Measurements from ENCODE around the gene C3orf18.
A peak's percentile ranks its signal among the peaks of the same experiment; 100 is the strongest.

C3orf18 gene

GRCh38 chr3:50532062-50532705 is 35.4 kb downstream of the C3orf18 start:
- H3K36me3 Mint-ChIP-seq, result no peaks in the 10 kb centered on the region
- no peak overlapping the region for H3K4me3 Mint-ChIP-seq
- no peaks in the 10 kb centered on the region for H3K9me3 Mint-ChIP-seq
- H3K4me1 Mint-ChIP-seq, result no peaks in the 10 kb centered on the region
- no peak for ATAC-seq
- H3K27ac Mint-ChIP-seq, result no peak overlapping the region
- peaks cover 86% of the 10 kb centered on the region for H3K27me3 Mint-ChIP-seq

GRCh38 chr3:50531201-50531600 is 36.3 kb downstream of the C3orf18 start:
- Mint-ChIP-seq H3K4me3 (no peak overlapping the region), H3K27me3 (peaks cover 85% of the 10 kb centered on the region), H3K27ac (no peak overlapping the region), H3K4me1 (no peaks in the 10 kb centered on the region), H3K9me3 (no peaks in the 10 kb centered on the region), H3K36me3 (no peaks in the 10 kb centered on the region)
- ATAC-seq, result no peak

- no peaks in the 10 kb centered on the region for H3K4me1 Mint-ChIP-seq
- no peak overlapping the region for H3K4me3 Mint-ChIP-seq
- peaks cover 80% of the 10 kb centered on the region for H3K27me3 Mint-ChIP-seq
- no peaks in the 10 kb centered on the region for H3K36me3 Mint-ChIP-seq
- H3K9me3 Mint-ChIP-seq, result no peaks in the 10 kb centered on the region
- H3K27ac Mint-ChIP-seq, result no peak overlapping the region
- ATAC-seq, result peak; percentile 39
Measured at GRCh38 chr3:50530001-50530970, 37.3 kb downstream of the C3orf18 start.

GRCh38 chr3:50525987-50526386 is 41.6 kb downstream of the C3orf18 start:
- no peak overlapping the region for H3K4me3 Mint-ChIP-seq
- ATAC-seq, result peak; percentile 62
- no peaks in the 10 kb centered on the region for H3K9me3 Mint-ChIP-seq
- H3K27me3 Mint-ChIP-seq, result peaks cover 50% of the 10 kb centered on the region
- H3K27ac Mint-ChIP-seq, result no peak overlapping the region
- H3K36me3 Mint-ChIP-seq, result no peaks in the 10 kb centered on the region
- H3K4me1 Mint-ChIP-seq, result no peaks in the 10 kb centered on the region

- Mint-ChIP-seq H3K4me3 (no peak overlapping the region), H3K36me3 (no peaks in the 10 kb centered on the region), H3K9me3 (no peaks in the 10 kb centered on the region), H3K27ac (no peak overlapping the region), H3K4me1 (no peaks in the 10 kb centered on the region), H3K27me3 (peaks cover 56% of the 10 kb centered on the region)
- ATAC-seq, result no peak
Measured at GRCh38 chr3:50525191-50525910, 42.2 kb downstream of the C3orf18 start.

- H3K9me3 Mint-ChIP-seq, result no peaks in the 10 kb centered on the region
- H3K4me3 Mint-ChIP-seq, result no peak overlapping the region
- no peaks in the 10 kb centered on the region for H3K36me3 Mint-ChIP-seq
- peaks cover 52% of the 10 kb centered on the region for H3K27me3 Mint-ChIP-seq
- no peaks in the 10 kb centered on the region for H3K4me1 Mint-ChIP-seq
- H3K27ac Mint-ChIP-seq, result no peak overlapping the region
- ATAC-seq, result no peak
Measured at GRCh38 chr3:50524746-50525145, 42.8 kb downstream of the C3orf18 start.

- Mint-ChIP-seq H3K36me3 (no peaks in the 10 kb centered on the region), H3K9me3 (no peaks in the 10 kb centered on the region), H3K27ac (no peak overlapping the region), H3K4me3 (no peak overlapping the region), H3K4me1 (peaks cover 5% of the 10 kb centered on the region), H3K27me3 (peaks cover 38% of the 10 kb centered on the region)
- no peak for ATAC-seq
Measured at GRCh38 chr3:50523279-50523811, 44.2 kb downstream of the C3orf18 start.

- H3K27me3 Mint-ChIP-seq, result peaks cover 23% of the 10 kb centered on the region
- no peak for ATAC-seq
- peaks cover 8% of the 10 kb centered on the region for H3K4me1 Mint-ChIP-seq
- H3K4me3 Mint-ChIP-seq, result no peak overlapping the region
- H3K27ac Mint-ChIP-seq, result no peak overlapping the region
- no peaks in the 10 kb centered on the region for H3K36me3 Mint-ChIP-seq
- H3K9me3 Mint-ChIP-seq, result no peaks in the 10 kb centered on the region
Measured at GRCh38 chr3:50521572-50521971, 46.0 kb downstream of the C3orf18 start.

- H3K27me3 Mint-ChIP-seq, result peaks cover 20% of the 10 kb centered on the region
- no peaks in the 10 kb centered on the region for H3K36me3 Mint-ChIP-seq
- H3K4me1 Mint-ChIP-seq, result peaks cover 15% of the 10 kb centered on the region
- no peak overlapping the region for H3K4me3 Mint-ChIP-seq
- no peak overlapping the region for H3K27ac Mint-ChIP-seq
- ATAC-seq, result no peak
- H3K9me3 Mint-ChIP-seq, result no peaks in the 10 kb centered on the region
Measured at GRCh38 chr3:50520849-50521248, 46.7 kb downstream of the C3orf18 start.

GRCh38 chr3:50519471-50520089 is 48.0 kb downstream of the C3orf18 start:
- Mint-ChIP-seq H3K36me3 (no peaks in the 10 kb centered on the region), H3K4me3 (no peak overlapping the region), H3K9me3 (no peaks in the 10 kb centered on the region), H3K4me1 (peaks cover 28% of the 10 kb centered on the region), H3K27me3 (peaks cover 20% of the 10 kb centered on the region), H3K27ac (no peak overlapping the region)
- ATAC-seq, result no peak

- peaks cover 20% of the 10 kb centered on the region for H3K27me3 Mint-ChIP-seq
- ATAC-seq, result no peak
- no peaks in the 10 kb centered on the region for H3K36me3 Mint-ChIP-seq
- H3K27ac Mint-ChIP-seq, result no peak overlapping the region
- no peaks in the 10 kb centered on the region for H3K9me3 Mint-ChIP-seq
- peaks cover 29% of the 10 kb centered on the region for H3K4me1 Mint-ChIP-seq
- no peak overlapping the region for H3K4me3 Mint-ChIP-seq
Measured at GRCh38 chr3:50518436-50518835, 49.1 kb downstream of the C3orf18 start.

- Mint-ChIP-seq H3K4me3 (no peak overlapping the region), H3K27me3 (peaks cover 20% of the 10 kb centered on the region), H3K36me3 (no peaks in the 10 kb centered on the region), H3K4me1 (peaks cover 29% of the 10 kb centered on the region), H3K27ac (no peak overlapping the region), H3K9me3 (no peaks in the 10 kb centered on the region)
- no peak for ATAC-seq
Measured at GRCh38 chr3:50517721-50518206, 49.8 kb downstream of the C3orf18 start.

GRCh38 chr3:50516440-50516871 is 51.1 kb downstream of the C3orf18 start:
- no peaks in the 10 kb centered on the region for H3K9me3 Mint-ChIP-seq
- H3K27me3 Mint-ChIP-seq, result peaks cover 17% of the 10 kb centered on the region
- peak overlapping the region; percentile 59 for H3K27ac Mint-ChIP-seq

GRCh38 chr3:50515565-50516439 is 51.7 kb downstream of the C3orf18 start:
- Mint-ChIP-seq H3K9me3 (no peaks in the 10 kb centered on the region), H3K27me3 (peaks cover 11% of the 10 kb centered on the region), H3K4me1 (peaks cover 29% of the 10 kb centered on the region), H3K27ac (peak overlapping the region; percentile 59), H3K36me3 (no peaks in the 10 kb centered on the region), H3K4me3 (peak overlapping the region; percentile 54)
- ATAC-seq, result peak; percentile 75

More at GRCh38 chr3:50516440-50516871, 51.1 kb downstream of the C3orf18 start:
- no peak for ATAC-seq
- Mint-ChIP-seq H3K4me3 (peak overlapping the region; percentile 54), H3K4me1 (peaks cover 29% of the 10 kb centered on the region), H3K36me3 (no peaks in the 10 kb centered on the region)
